ENCODE data around the gene CSRNP3.

The CSRNP3 gene

GRCh38 chr2:165539985-165540384, 70.5 kb downstream of the CSRNP3 start:
- no peak for DNase-seq (ENCODE audit: low spot score)
- in situ Hi-C loops (cut with MboI; ENCODE audit: low sequenced_read_pairs, unreplicated experiment): no loop called here

GRCh38 chr2:165544897-165545296, 75.4 kb downstream of the CSRNP3 start:
- in situ Hi-C loops (cut with MboI; ENCODE audit: low sequenced_read_pairs, unreplicated experiment): no loop called here
- DNase-seq (ENCODE audit: low spot score): no peak
- TF ChIP-seq CTCF (IDR thresholded peaks at IDR 0.05; ENCODE audit: borderline replicate concordance, control extremely low read depth, extremely low read depth, insufficient read depth, missing control alignments): no peak

More at GRCh38 chr2:165539985-165540384, 70.5 kb downstream of the CSRNP3 start:
- TF ChIP-seq CTCF (IDR thresholded peaks at IDR 0.05; ENCODE audit: borderline replicate concordance, control extremely low read depth, extremely low read depth, insufficient read depth, missing control alignments): no peak

- no peak for DNase-seq (ENCODE audit: low spot score)
- in situ Hi-C loops (cut with MboI; ENCODE audit: low sequenced_read_pairs, unreplicated experiment): no loop called here
- TF ChIP-seq CTCF (IDR thresholded peaks at IDR 0.05; ENCODE audit: borderline replicate concordance, control extremely low read depth, extremely low read depth, insufficient read depth, missing control alignments): no peak
Observed at GRCh38 chr2:165547900-165548299, 78.4 kb downstream of the CSRNP3 start.

GRCh38 chr2:165549619-165550018, 80.1 kb downstream of the CSRNP3 start:
- in situ Hi-C loops (cut with MboI; ENCODE audit: low sequenced_read_pairs, unreplicated experiment): no loop called here
- no peak for TF ChIP-seq CTCF (IDR thresholded peaks at IDR 0.05; ENCODE audit: borderline replicate concordance, control extremely low read depth, extremely low read depth, insufficient read depth, missing control alignments)
- no peak for DNase-seq (ENCODE audit: low spot score)

GRCh38 chr2:165558832-165559231, 89.3 kb downstream of the CSRNP3 start:
- TF ChIP-seq CTCF (IDR thresholded peaks at IDR 0.05; ENCODE audit: borderline replicate concordance, control extremely low read depth, extremely low read depth, insufficient read depth, missing control alignments): no peak
- in situ Hi-C loops (cut with MboI; ENCODE audit: low sequenced_read_pairs, unreplicated experiment): no loop called here
- no peak for DNase-seq (ENCODE audit: low spot score)

GRCh38 chr2:165560377-165560988, 91.0 kb downstream of the CSRNP3 start:
- no peak for DNase-seq (ENCODE audit: low spot score)
- TF ChIP-seq CTCF (IDR thresholded peaks at IDR 0.05; ENCODE audit: borderline replicate concordance, control extremely low read depth, extremely low read depth, insufficient read depth, missing control alignments): no peak
- in situ Hi-C loops (cut with MboI; ENCODE audit: low sequenced_read_pairs, unreplicated experiment): no loop called here
